BE2C (cell line): ENCODE results near the gene GEMIN4.

Source experiments
- DNase-seq: peaks from one replicate; pipeline ENCODE4 v3.0.0-alpha.2; 2020
- H3K27me3 ChIP-seq: fragments of 250-450 bp; sonication (Bioruptor Pico); 2 replicates; pipeline ENCODE4 v1.5.1; 2020; ENCODE audit warnings: mild to moderate bottlenecking
- H3K36me3 ChIP-seq: fragments of 250-450 bp; sonication (Bioruptor Pico); 2 replicates; pipeline ENCODE4 v1.5.1; 2020; ENCODE audit warnings: mild to moderate bottlenecking
- H3K4me1 ChIP-seq: fragments of 250-450 bp; sonication (Bioruptor Pico); 2 replicates; pipeline ENCODE4 v1.5.1; 2020
- H3K4me3 ChIP-seq: 2 replicates; pipeline ENCODE4 v1.5.1; 2011; ENCODE audit warnings: low read depth, low read length
- H3K9me3 ChIP-seq: fragments of 250-450 bp; sonication (Bioruptor Pico); 2 replicates; pipeline ENCODE4 v1.5.1; 2020
- TF ChIP-seq, protein P1 (sequence below): IDR thresholded peaks from 2 replicates; pipeline ENCODE4 v1.5.1; 2012; ENCODE audit warnings: mild to moderate bottlenecking, low read depth, low read length

The GEMIN4 gene

GRCh38 chr17:725746-726145, 26.3 kb downstream of the GEMIN4 start:
- no peaks in the 10 kb centered on the region for H3K36me3 ChIP-seq
- TF ChIP-seq, protein P1, sequence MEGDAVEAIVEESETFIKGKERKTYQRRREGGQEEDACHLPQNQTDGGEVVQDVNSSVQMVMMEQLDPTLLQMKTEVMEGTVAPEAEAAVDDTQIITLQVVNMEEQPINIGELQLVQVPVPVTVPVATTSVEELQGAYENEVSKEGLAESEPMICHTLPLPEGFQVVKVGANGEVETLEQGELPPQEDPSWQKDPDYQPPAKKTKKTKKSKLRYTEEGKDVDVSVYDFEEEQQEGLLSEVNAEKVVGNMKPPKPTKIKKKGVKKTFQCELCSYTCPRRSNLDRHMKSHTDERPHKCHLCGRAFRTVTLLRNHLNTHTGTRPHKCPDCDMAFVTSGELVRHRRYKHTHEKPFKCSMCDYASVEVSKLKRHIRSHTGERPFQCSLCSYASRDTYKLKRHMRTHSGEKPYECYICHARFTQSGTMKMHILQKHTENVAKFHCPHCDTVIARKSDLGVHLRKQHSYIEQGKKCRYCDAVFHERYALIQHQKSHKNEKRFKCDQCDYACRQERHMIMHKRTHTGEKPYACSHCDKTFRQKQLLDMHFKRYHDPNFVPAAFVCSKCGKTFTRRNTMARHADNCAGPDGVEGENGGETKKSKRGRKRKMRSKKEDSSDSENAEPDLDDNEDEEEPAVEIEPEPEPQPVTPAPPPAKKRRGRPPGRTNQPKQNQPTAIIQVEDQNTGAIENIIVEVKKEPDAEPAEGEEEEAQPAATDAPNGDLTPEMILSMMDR, result no peak
- no peaks in the 10 kb centered on the region for H3K27me3 ChIP-seq
- H3K4me1 ChIP-seq, result no peaks in the 10 kb centered on the region
- no peak for DNase-seq
- no peak overlapping the region for H3K4me3 ChIP-seq
- H3K9me3 ChIP-seq, result no peaks in the 10 kb centered on the region

DNA sequence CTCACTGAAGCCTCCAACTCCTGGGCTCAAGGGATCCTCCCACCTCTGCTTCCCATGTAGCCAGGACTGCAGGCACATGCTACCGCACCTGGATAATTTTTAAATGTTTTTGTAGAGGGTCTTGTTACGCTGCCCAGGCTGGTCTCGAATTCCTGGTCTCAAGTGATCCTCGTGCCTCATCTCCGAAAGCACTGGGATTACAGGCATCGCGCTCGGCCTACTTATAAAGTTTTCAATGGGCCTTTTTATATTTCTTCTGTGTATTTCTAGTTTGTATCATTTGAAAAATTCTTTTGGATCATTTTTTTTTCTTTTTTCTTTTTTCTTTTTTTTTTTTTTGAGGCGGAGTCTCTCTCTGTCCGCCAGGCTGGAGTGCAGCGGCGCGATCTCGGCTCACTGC, 27.0 kb downstream of the GEMIN4 start:
- H3K36me3 ChIP-seq, result no peaks in the 10 kb centered on the region
- H3K4me3 ChIP-seq, result no peak overlapping the region
- no peaks in the 10 kb centered on the region for H3K9me3 ChIP-seq
- H3K27me3 ChIP-seq, result no peaks in the 10 kb centered on the region
- TF ChIP-seq, protein P1, result no peak
- DNase-seq, result no peak
- H3K4me1 ChIP-seq, result no peaks in the 10 kb centered on the region

DNA sequence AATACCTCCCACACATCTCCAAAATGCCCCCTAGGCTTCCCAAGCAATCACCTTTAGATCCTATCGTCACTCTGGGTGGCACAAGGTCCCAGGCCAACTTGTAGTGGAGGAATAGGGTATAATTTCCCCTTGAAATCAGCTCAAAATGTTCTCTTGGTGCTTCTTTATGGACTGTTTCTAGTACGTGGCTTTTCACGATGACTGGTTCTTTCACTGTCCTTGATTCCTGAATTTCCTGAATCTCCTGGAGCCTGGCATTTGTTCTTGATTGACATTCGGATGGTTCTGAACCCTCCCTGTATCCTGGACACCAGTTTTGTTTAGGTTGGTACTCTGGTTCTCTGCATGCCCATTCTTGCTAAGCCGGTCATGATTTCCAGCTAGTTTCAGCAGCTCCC, 30.5 kb downstream of the GEMIN4 start:
- Histone ChIP-seq H3K36me3 (no peaks in the 10 kb centered on the region), H3K4me1 (no peaks in the 10 kb centered on the region), H3K27me3 (no peaks in the 10 kb centered on the region), H3K9me3 (no peaks in the 10 kb centered on the region), H3K4me3 (no peak overlapping the region)
- DNase-seq, result no peak
- TF ChIP-seq, protein P1, result no peak

DNA sequence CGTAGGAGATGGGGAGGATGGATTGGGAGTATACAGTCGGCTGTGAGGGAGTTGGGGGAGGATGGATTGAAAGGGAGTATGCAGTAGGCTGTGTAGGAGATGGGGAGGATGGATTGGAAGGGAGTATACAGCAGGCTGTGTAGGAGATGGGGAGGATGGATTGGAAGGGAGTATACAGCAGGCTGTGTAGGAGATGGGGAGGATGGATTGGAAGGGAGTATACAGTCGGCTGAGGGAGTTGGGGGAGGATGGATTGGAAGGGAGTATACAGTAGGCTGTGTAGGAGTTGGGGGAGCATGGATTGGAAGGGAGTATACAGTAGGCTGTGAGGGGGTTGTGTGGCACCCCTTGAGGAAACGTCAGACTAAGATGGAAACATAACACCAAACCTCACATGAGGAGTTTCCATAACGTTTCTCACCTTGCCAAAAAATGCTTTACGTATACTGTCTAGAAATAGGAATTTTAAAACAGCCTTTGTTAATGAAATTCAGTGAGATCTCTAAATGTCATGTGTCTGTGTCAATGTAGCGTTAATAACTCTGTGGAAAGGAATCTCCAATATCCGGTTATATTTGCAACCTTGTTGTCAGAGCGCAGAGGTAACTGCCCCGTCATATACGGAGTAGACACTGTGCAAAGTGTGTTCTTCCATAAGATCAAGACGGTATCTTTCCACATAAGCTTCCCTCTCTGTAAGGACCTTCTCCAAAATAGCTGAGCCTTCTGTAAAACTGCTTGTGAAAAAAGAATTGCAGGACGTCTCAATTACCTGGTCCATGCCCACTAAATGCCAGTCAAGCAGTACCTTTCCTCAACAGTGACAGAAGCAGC, 31.1 kb downstream of the GEMIN4 start:
- Histone ChIP-seq H3K36me3 (no peaks in the 10 kb centered on the region), H3K27me3 (no peaks in the 10 kb centered on the region), H3K9me3 (no peaks in the 10 kb centered on the region), H3K4me1 (no peaks in the 10 kb centered on the region), H3K4me3 (no peak overlapping the region)
- no peak for DNase-seq
- TF ChIP-seq, protein P1, result no peak

DNA sequence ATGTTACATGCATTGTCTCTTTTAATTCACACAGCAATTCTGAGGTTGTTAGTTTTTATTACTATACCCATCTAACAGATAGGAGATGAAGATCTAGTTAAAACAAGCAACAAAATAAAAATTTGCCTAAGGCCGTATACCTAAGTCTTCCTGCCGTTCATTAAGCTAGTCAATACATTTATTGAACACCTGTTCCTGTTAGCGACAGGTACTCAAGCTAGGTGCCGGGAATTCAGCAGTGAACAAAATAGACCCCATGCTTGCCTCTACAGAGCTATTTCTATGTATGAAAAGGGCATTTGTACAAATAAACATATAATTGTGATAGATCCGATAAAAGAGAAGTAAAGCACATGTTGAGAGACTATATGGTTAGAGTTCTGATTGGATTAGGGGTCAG, 34.0 kb downstream of the GEMIN4 start:
- DNase-seq, result no peak
- Histone ChIP-seq H3K36me3 (no peaks in the 10 kb centered on the region), H3K9me3 (no peaks in the 10 kb centered on the region), H3K4me3 (no peak overlapping the region), H3K4me1 (no peaks in the 10 kb centered on the region), H3K27me3 (no peaks in the 10 kb centered on the region)
- TF ChIP-seq, protein P1, result no peak

GRCh38 chr17:708132-708531, 43.9 kb downstream of the GEMIN4 start:
- DNase-seq, result no peak
- H3K9me3 ChIP-seq, result no peaks in the 10 kb centered on the region
- no peaks in the 10 kb centered on the region for H3K4me1 ChIP-seq
- no peak overlapping the region for H3K4me3 ChIP-seq
- no peaks in the 10 kb centered on the region for H3K36me3 ChIP-seq
- TF ChIP-seq, protein P1, result no peak
- H3K27me3 ChIP-seq, result no peaks in the 10 kb centered on the region
